Endothelial cell of umbilical vein (primary cell): Measurements from ENCODE around the gene NPPA.

Experiments used
- EZH2 ChIP-seq: IDR thresholded peaks from 2 replicates; pipeline ENCODE4 v1.6.1; 2012; ENCODE audit warnings: borderline replicate concordance, low read depth, mild to moderate bottlenecking, moderate library complexity, low read length, inconsistent platforms; ENCODE audit not compliant: severe bottlenecking
- MAX ChIP-seq: IDR thresholded peaks from 2 replicates; pipeline ENCODE4 v1.6.1; 2011; ENCODE audit not compliant: insufficient read depth, insufficient read length

- TF ChIP-seq MAX (no peak), EZH2 (no peak)
Observed at GRCh38 chr1:11845641-11846335, 1.8 kb downstream of the NPPA start.
